Uterus (tissue), 4 donors: ENCODE results near the gene DYNC1H1. TPM values are rescaled to one million over a fixed set of nuclear protein-coding genes. Genes with fewer than 3 reads are reported as not detected.

Experiments
- DNase-seq, 2 donors: peaks; one replicate each; pipeline ENCODE4 v3.0.0-alpha.2; 2019 to 2020
- H3K27ac ChIP-seq, 2 donors: fragments of 200-600 bp; sonication (generic); 1 replicate in 1 of 2; 2 replicates in 1 of 2; pipeline ENCODE4 v1.5.1; 2016 to 2018
- H3K27me3 ChIP-seq, 2 donors: fragments of 200-600 bp; sonication (generic); one replicate each; pipeline ENCODE4 v1.5.1; 2018 to 2019; ENCODE audit warnings: control low read depth in 1 of 2
- H3K36me3 ChIP-seq, 2 donors: fragments of 200-600 bp; sonication (generic); one replicate each; pipeline ENCODE4 v1.5.1; 2019; ENCODE audit warnings: control low read depth in 1 of 2
- H3K4me1 ChIP-seq, 2 donors: fragments of 200-600 bp; sonication (generic); one replicate each; pipeline ENCODE4 v1.5.1; 2018 to 2019; ENCODE audit warnings: control low read depth in 1 of 2
- H3K4me3 ChIP-seq, 2 donors: fragments of 200-600 bp; sonication (generic); 1 replicate in 1 of 2; 2 replicates in 1 of 2; pipeline ENCODE4 v1.5.1; 2018 to 2019; ENCODE audit warnings: mild to moderate bottlenecking in 1 of 2
- H3K9me3 ChIP-seq, 2 donors: fragments of 200-600 bp; sonication (generic); one replicate each; pipeline ENCODE4 v1.5.1; 2019; ENCODE audit warnings: control low read depth in 1 of 2
- POLR2A ChIP-seq, 2 donors: fragments of 450-650 bp; IDR thresholded peaks; one replicate each; pipeline ENCODE4 v1.6.1; 2016; ENCODE audit warnings: antibody characterized with exemption in 2 of 2, mild to moderate bottlenecking in 1 of 2, moderate library complexity in 1 of 2
- intact Hi-C: fragments of 100-400 bp; cut with DNase I; formaldehyde crosslinking; loops from one replicate; pipeline ENCODE4 v1.15.1; 2023; ENCODE audit warnings: low total_unique reads
- total RNA-seq, 4 donors: library from RNA; depleted of rRNA in 3 of 4; stranded (reverse); fragments of >200 nt in 3 of 4; gene quantifications; one replicate each; pipeline versions ENCODE4 v1.1.0 to v1.2.4, GENCODE V29; 2014 to 2023
- TF ChIP-seq, protein P1 (sequence below), 4 experiments: fragments of 200-600 bp in 2 of 4; fragments of 450-650 bp in 2 of 4; sonication (generic) in 2 of 4; IDR thresholded peaks; one replicate each; pipeline ENCODE4 v1.5.1; 2016 to 2019; ENCODE audit warnings: antibody characterized with exemption in 4 of 4, mild to moderate bottlenecking in 2 of 4, moderate library complexity in 1 of 4
- donor health status: DM: yes; HTN: yes; CAD: no.

Gene DYNC1H1
- total RNA-seq, 4 donors from 2014 or later, result 251 to 634 (median 479) TPM

DNA sequence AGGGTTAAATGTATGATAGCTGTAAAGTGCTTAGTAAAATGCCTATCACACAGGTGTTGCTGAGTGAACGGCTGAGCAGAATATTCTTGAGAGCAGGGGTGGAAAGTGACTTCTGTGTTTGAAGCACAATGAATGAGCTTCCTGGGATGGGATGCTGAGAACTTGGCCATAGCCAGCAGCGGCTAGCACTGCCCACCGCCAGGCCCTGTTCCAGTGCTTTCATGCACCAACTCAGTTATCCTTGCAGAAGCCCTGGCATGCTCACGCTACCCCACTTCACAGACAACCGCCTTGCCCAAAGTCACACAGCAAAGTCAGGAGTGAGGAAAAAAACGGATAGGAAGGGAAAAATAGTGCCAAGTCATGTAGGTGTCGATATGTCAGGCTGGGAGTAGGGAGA is 10.9 kb downstream of the DYNC1H1 start:
- intact Hi-C loops, result no loop called here
- TF ChIP-seq POLR2A (IDR thresholded peaks at IDR 0.05), result no peak
- TF ChIP-seq, protein P1, sequence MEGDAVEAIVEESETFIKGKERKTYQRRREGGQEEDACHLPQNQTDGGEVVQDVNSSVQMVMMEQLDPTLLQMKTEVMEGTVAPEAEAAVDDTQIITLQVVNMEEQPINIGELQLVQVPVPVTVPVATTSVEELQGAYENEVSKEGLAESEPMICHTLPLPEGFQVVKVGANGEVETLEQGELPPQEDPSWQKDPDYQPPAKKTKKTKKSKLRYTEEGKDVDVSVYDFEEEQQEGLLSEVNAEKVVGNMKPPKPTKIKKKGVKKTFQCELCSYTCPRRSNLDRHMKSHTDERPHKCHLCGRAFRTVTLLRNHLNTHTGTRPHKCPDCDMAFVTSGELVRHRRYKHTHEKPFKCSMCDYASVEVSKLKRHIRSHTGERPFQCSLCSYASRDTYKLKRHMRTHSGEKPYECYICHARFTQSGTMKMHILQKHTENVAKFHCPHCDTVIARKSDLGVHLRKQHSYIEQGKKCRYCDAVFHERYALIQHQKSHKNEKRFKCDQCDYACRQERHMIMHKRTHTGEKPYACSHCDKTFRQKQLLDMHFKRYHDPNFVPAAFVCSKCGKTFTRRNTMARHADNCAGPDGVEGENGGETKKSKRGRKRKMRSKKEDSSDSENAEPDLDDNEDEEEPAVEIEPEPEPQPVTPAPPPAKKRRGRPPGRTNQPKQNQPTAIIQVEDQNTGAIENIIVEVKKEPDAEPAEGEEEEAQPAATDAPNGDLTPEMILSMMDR (IDR thresholded peaks at IDR 0.05), result no peak
- Histone ChIP-seq H3K4me1 (peaks cover 0 to 12% of the 10 kb centered on the region in 2 donors), H3K27me3 (no peaks in the 10 kb centered on the region), H3K36me3 (no peaks in the 10 kb centered on the region), H3K9me3 (no peaks in the 10 kb centered on the region), H3K4me3 (no peak overlapping the region), H3K27ac (no peak overlapping the region)
- no peak for DNase-seq

DNA sequence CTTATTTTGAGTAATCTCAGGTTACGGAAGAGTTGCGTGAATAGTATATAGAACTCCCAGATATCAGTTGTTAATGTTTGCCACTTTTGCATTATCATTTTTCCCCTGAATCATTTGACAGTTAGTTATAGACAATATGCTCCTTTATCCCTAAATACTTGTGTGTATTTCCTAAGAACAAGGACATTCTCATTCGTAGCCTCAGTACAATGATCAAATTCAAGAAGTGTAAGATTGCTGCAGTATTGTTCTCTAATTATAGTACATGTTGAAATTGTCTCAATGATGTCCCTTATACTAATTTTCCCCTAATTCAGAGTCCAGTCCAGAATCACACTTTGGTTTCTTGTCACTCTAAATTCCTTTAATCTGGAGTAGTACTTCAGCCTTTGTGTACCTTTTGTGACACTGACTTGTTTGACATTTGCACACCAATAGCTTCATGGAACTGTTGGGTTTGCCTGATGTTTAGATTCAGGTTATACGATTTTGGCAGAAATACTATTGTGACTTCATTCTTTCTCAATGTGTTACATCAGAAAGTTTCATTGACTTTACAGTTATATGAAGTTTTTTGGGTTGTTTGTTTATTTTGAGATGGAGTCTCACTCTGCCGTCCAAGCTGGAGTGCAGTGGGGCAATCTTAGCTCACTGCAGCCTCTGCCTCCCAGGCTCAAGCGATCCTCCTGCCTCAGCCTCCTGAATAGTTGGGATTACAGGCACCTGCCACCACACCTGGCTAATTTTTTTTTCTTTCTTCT is 13.1 kb downstream of the DYNC1H1 start:
- Histone ChIP-seq H3K9me3 (no peaks in the 10 kb centered on the region), H3K4me1 (peaks cover 0 to 3% of the 10 kb centered on the region in 2 donors), H3K4me3 (no peak overlapping the region), H3K27ac (no peak overlapping the region), H3K36me3 (no peaks in the 10 kb centered on the region), H3K27me3 (no peaks in the 10 kb centered on the region)
- no peak for TF ChIP-seq POLR2A (IDR thresholded peaks at IDR 0.05)
- TF ChIP-seq, protein P1 (IDR thresholded peaks at IDR 0.05), result no peak
- intact Hi-C loops, result no loop called here
- DNase-seq, result no peak

DNA sequence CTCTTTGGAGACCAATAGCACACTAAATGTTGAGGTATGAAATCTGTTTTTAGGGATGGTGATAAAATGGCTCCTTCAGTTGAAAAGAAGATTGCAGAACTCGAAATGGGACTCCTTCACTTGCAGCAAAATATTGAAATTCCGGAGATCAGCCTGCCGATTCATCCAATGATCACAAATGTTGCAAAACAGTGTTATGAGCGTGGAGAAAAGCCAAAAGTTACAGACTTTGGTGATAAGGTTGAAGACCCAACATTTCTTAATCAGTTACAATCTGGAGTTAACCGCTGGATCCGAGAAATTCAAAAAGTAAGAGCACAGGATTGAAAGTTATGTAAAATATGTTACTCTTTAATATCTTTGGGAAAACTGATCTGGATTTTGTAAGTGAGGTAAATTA is 15.3 kb downstream of the DYNC1H1 start:
- no peaks in the 10 kb centered on the region for H3K27me3 ChIP-seq

DNA sequence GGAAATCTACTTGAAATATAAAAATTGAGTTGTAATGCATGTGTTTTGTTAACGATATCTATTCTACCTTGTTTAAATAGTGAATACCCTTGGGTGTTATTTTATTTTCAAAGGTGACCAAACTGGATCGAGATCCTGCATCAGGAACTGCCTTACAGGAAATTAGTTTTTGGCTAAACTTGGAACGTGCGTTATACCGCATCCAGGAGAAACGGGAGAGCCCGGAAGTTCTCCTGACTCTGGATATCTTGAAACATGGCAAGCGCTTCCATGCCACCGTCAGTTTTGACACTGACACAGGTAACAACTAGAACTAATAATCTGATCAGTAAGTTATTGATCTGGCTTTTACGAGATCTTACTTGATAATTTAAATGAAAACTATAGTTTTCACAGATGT is 15.9 kb downstream of the DYNC1H1 start:
- H3K27me3 ChIP-seq, result no peaks in the 10 kb centered on the region
- H3K4me1 ChIP-seq, result no peaks in the 10 kb centered on the region
- DNase-seq, result no peak
- no peak for TF ChIP-seq POLR2A (IDR thresholded peaks at IDR 0.05)
- TF ChIP-seq, protein P1 (IDR thresholded peaks at IDR 0.05), result no peak
- H3K9me3 ChIP-seq, result no peaks in the 10 kb centered on the region
- H3K36me3 ChIP-seq, result no peaks in the 10 kb centered on the region
- intact Hi-C loops, result no loop called here
- H3K4me3 ChIP-seq, result no peak overlapping the region
- H3K27ac ChIP-seq, result peak overlapping the region; percentile 68 to 93

More for the DNA sequence above, 15.3 kb downstream of the DYNC1H1 start:
- H3K27ac ChIP-seq, result peak overlapping the region; percentile 68 to 93
- intact Hi-C loops, result no loop called here
- no peaks in the 10 kb centered on the region for H3K9me3 ChIP-seq
- no peak for DNase-seq
- no peaks in the 10 kb centered on the region for H3K4me1 ChIP-seq
- no peaks in the 10 kb centered on the region for H3K36me3 ChIP-seq
- TF ChIP-seq, protein P1 (IDR thresholded peaks at IDR 0.05), result no peak
- no peak for TF ChIP-seq POLR2A (IDR thresholded peaks at IDR 0.05)
- H3K4me3 ChIP-seq, result no peak overlapping the region

DNA sequence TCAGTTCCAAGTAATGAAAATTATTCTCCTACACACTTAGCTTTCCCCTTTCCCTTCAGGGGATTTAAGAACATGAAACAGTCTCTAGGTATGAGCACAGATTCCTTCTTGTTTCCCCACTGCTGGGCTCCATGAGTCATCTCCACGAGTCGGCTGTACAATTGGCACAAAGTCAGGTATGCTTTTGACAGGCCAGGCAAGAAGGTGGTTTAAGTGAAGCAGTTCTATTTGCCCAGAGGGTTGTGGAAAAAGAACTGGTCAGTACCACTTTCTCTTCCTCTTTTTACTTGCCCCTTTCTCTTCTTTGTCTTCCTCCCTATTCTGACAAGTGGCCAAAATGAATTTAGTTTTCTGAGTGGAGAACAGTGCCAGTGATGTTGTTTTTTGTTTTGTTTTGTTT is 16.3 kb downstream of the DYNC1H1 start:
- no peaks in the 10 kb centered on the region for H3K36me3 ChIP-seq
- DNase-seq, result peak; percentile 72 to 86

More for the DNA sequence above, 16.3 kb downstream of the DYNC1H1 start:
- H3K4me1 ChIP-seq, result no peaks in the 10 kb centered on the region
- no peaks in the 10 kb centered on the region for H3K9me3 ChIP-seq
- TF ChIP-seq, protein P1 (IDR thresholded peaks at IDR 0.05), result no peak
- no peak for TF ChIP-seq POLR2A (IDR thresholded peaks at IDR 0.05)
- no peaks in the 10 kb centered on the region for H3K27me3 ChIP-seq
- H3K27ac ChIP-seq, result peak overlapping the region; percentile 68 to 93
- intact Hi-C loops, result no loop called here
- H3K4me3 ChIP-seq, result no peak overlapping the region
